Measurements from ENCODE around the gene DPF3.

GRCh38 chr14:72880164-72880563 is 13.7 kb downstream of the DPF3 start:
- TF ChIP-seq, protein P1, sequence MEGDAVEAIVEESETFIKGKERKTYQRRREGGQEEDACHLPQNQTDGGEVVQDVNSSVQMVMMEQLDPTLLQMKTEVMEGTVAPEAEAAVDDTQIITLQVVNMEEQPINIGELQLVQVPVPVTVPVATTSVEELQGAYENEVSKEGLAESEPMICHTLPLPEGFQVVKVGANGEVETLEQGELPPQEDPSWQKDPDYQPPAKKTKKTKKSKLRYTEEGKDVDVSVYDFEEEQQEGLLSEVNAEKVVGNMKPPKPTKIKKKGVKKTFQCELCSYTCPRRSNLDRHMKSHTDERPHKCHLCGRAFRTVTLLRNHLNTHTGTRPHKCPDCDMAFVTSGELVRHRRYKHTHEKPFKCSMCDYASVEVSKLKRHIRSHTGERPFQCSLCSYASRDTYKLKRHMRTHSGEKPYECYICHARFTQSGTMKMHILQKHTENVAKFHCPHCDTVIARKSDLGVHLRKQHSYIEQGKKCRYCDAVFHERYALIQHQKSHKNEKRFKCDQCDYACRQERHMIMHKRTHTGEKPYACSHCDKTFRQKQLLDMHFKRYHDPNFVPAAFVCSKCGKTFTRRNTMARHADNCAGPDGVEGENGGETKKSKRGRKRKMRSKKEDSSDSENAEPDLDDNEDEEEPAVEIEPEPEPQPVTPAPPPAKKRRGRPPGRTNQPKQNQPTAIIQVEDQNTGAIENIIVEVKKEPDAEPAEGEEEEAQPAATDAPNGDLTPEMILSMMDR (IDR thresholded peaks at IDR 0.05) = no peak
- TF ChIP-seq POLR2A (IDR thresholded peaks at IDR 0.05) = no peak

Measured in heart left ventricle (tissue), 13 donors.